ENCODE data around the gene TEX38.

- TF ChIP-seq CTCF (conservative IDR thresholded peaks at IDR 0.05) (no peak), ZFX (IDR thresholded peaks at IDR 0.05) (no peak)
These were observed 28.0 kb downstream of the TEX38 start for GRCh38 chr1:46699666-46700065.

All from C4-2B (cell line).